Cardiac septum (tissue), 1 donor: ENCODE measurements around the gene MXI1. TPM values are rescaled to one million over a fixed set of nuclear protein-coding genes. Genes with fewer than 3 reads are reported as not detected.

Experiments used
- DNase-seq: peaks from one replicate; pipeline ENCODE4 v3.0.0-alpha.2; 2020; ENCODE audit warnings: low spot score
- intact Hi-C: fragments of 100-400 bp; cut with DNase I; formaldehyde crosslinking; loops from one replicate; pipeline ENCODE4 v1.14.0; 2022
- total RNA-seq: library from RNA; stranded (reverse); fragmentation: NEBNext Ultra II Directional; extraction: Animal tissue kit (Norgen Biotek cat#: 25700); gene quantifications from one replicate; pipeline ENCODE4 v1.2.1, GENCODE V29; 2021
- donor health status: DM: no; HTN: no; CAD: no.

MXI1 gene
- total RNA-seq, 1 donor from 2014 or later = 59.2 TPM

DNA sequence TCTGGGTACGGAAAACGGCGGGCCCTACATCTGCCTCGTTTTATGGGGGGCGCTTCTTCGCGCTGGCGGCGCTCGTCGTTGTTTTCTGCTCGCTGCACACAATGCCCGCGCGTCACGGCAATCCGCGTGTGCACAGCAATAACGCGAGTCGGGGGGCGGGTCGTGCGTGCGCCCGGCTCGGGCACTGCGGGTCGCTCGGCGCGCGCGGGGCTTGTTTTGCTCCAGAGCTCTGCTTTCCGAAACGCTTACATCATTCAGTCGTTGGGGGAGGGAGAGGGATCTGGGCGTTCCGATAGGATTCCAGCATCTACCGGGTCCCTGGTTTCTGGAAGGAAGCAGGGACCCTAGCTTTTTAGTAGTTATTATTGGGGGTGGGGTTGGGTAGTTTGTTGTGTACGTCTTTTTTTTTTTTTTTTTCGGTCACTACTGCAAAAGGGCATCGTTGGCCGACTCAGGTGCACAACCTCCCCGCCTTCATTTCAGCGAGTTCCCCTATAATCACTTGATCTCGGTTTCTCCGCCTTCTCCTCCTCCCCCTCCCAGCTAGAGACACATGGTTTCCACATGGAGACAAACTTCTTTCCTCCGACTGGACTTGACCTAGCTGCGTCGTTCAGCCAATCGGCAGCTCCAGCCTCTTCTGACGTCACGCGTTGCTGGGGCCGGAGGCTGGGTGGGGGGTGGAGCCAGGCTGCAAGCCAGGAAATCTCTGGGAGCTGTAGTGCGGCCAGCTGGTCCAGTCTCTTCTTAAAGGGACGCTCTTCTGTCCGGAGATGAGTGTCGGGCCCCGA lies 3.5 kb downstream of the MXI1 start:
- intact Hi-C loops = loop anchor here (1.0 to 5.0 kb wide), 2 partner anchors 15 to 296 kb away; no protein-coding TSS in a partner anchor
- DNase-seq = peak; percentile 99

DNA sequence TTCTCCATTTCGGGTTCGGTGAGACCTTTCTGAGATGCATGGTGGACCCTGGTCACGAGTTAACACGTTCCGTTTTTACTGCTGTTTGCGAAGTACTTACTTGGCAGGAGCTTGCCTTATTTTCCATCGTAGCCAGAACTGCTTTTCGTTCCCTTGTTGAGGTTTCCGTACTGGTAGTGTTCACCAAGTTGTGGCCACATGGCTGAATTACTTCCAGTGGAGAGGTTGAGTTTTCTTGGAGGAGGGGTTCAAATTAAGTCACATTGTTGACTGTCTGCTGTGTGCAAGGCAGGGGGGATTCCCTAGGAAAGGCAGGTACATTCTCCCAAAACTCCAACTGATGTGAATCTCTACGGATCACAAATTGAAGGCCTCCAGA lies 4.0 kb downstream of the MXI1 start:
- intact Hi-C loops = loop anchor here (5.0 kb wide), 1 partner anchor 296 kb away; no protein-coding TSS in a partner anchor
- no peak for DNase-seq

DNA sequence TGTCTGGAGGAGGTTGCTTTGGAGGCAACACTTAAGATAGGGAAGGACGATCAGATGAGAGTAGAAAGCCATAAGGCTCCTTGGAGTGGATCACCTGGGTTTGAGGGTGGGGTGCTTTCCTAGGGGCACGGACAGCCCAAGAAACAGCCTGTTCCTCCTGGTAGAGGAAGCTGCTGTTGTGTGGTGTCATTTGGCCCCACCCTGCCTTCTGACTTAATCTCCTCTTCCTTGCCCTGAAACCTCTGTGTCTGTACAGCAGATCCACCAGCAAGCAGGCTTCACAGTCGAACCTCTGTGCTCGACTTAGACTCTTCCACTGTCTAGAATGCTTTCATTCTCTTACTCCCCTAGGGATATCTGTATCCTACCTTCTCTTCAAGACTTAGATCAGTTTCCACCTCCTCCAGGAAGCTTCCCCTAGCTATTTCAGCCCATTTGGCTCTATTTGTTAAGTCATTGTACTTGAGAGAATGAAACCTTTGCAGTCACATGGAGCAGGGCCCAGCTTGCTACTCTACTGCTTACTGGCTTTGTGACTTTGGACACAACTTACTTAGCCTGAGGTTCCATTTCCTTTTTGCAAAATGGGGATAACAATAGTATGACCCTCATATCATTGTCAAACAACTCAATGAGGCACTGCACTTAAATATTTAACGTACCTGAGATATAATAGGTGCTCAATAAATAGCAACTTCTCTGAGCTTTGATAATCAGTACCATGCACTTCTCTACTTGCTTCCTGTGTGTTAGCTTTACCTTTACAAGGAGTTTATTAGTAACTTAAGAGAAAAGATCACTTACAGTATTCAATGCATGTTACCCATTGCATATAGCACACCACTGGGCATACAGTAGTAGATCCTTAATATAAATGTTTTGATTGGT lies 5.0 kb downstream of the MXI1 start:
- DNase-seq = no peak
- intact Hi-C loops = loop anchor here (5.0 kb wide), 1 partner anchor 295 kb away; no protein-coding TSS in a partner anchor

DNA sequence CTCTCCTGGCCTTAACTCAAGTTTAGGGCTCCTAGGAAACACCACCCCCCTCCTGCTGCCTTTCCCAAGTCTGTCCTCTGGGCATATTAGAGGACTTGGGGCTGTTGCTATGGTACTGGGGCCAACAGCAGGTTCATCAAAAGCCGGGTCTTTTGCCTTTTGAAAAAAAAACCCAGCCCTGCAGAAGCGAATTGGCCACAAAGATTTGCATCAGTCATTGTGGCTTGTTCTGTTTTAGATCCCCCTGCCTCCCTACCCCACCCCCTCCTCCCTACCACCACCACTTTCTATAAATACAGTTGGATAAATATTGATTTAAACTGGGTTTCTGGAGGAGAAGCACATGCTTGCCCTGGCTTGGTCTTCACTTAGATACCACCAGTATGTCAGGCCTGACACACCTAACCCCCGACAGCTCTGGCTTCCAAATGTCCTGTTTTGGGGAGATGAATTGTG lies 7.0 kb downstream of the MXI1 start:
- no peak for DNase-seq
- intact Hi-C loops = loop anchor here (5.0 kb wide), 1 partner anchor 293 kb away; no protein-coding TSS in a partner anchor

DNA sequence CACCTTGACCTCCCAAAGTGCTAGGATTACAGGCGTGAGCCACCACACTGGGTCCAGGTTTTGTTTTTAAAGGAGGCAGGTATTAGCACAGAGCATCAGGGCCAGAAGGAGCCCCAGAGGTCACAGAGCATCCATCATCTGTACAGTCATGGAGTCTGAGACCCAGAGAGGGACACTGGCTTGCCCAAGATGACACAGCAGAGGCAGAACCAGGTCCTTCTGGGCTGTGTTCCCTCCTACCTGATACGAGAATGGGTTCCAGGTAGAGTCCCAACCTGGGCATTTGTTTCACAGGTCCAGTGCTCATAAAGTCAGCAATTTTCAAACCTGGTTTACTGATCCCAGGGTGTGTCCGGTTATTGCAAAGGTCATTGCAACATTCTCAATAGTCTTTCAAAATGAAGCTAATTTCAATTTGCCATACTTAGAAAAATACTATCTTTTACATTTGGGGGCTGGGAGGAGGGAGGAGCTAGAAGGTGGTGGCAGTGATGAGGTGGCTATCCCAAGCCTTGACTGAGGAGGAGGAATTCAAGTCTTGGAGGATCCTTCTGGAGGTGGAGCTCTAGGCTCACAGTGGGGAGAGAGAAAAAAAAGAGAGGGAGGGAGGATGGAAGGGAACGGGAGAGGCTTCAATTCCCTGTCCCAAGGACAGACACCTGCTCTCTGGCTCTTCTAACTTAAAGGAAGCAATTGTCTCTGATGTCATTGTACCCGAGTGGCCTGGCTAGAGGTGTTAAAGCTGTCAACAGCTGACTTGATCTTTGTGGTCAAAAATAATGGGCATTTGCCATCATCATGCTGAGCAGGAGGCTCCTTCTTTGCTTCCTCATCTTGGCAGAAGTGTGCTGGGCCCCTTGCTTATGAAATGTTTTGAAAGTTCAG lies 8.1 kb downstream of the MXI1 start:
- intact Hi-C loops = no loop called here
- DNase-seq = no peak

DNA sequence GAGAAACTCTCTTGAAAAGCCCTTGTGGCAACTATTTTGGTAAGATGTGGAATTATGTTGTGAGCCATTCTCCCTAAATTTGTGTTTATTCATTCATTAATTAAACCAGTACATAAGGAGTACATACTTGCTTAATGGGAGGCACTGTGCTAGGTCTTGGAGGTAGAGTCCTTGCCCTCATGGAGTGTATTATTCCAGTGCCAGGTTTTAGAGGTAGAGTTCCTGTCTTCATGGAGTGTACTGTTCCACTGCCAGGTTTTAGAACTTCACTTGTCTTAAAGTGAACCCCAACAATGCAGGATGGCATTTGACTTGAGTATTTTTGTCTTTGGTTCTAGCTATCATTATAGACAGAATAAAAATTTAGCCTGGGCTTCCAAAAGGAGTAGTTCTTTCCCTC lies 8.8 kb downstream of the MXI1 start:
- intact Hi-C loops = no loop called here
- DNase-seq = no peak

DNA sequence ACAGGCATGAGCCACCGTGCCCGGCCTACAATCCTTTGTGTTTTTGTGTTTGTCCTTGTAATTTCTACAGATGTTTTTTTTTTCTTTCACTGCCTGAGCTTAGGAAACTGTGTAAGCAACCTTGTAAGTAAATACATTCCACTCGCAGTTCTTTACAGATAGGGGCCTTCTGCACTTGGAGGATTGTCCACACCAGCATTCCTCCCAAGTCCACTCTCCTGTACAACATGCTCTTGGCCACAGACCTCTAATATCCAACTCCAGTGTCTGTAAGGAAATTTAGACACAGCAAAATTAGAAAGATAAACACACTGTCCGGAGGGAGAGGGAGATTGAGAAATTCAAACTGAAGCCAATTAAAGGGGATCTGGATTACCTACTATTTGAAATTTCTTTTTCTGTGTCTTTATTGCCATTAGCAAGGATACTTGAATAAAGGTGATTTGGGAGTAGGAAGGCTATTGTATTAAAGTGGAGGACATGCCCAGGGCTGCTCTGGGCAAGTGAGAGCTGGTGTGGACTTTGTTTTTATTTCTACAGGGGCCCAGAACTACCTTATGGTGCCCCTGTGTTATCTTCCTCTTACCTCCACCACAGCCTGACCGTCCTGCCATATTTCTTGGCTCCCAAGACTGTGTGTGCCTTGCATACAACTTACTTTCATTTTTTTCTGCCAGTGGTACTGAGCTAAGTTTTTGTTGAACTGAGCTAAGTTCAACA lies 9.7 kb downstream of the MXI1 start:
- DNase-seq = no peak
- intact Hi-C loops = no loop called here

DNA sequence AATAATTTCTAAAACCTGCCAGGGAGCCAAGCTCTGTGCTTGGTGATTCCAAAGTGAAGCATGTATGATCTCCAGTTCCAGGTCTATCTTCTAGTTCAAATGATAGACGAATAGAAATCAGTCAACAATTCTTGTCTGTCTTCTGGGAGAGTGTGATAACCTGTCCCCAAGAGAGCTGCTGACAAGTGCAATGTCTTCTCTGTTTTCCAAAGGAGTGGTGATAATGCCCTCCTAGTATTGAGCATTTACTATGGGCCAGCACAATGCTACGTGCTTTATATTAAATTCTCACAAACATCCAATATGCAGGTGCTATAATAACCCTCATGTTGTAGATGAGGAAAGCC lies 10.2 kb downstream of the MXI1 start:
- intact Hi-C loops = no loop called here

DNA sequence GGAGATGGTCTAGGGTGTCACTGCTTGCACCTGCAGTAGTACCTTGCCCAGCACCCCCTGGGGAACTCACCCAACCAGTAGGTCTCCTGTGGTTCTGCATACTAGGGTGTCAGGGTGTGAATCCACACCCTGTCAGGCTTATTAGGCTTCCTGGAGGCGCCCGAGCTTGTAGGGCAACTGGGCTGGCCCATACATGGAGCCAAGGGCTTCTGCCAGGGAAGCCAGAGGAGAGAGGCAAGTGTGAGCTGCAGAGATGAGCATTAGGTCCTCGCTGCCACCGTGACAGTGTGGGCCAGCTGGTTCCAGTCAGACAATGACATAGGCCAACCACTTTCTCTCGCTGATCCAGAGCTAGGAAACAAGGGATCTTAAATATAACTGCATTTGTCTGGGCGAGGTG lies 11.2 kb downstream of the MXI1 start:
- intact Hi-C loops = no loop called here
- no peak for DNase-seq

More for the DNA sequence above, 10.2 kb downstream of the MXI1 start:
- no peak for DNase-seq

DNA sequence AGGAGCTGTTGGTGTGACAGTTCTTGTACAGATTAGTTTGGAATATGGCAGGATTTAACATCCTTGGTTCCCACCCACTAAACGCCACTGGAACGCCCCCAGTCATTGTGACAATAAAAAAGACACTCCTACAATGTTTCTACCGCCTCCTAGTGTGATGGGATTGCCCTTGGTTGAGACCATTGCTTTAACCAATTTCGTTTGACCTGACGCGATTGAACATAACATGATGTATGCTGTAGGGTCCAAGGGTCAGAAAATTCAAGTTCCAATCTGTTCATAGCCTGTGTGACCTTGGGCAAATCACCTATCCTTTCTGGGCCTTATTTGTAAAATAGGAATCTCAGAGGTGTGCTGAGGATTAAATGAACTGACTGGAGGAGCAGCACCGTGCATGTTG lies 12.5 kb downstream of the MXI1 start:
- intact Hi-C loops = loop anchor here (5.0 kb wide), 1 partner anchor 323 kb away; no protein-coding TSS in a partner anchor

DNA sequence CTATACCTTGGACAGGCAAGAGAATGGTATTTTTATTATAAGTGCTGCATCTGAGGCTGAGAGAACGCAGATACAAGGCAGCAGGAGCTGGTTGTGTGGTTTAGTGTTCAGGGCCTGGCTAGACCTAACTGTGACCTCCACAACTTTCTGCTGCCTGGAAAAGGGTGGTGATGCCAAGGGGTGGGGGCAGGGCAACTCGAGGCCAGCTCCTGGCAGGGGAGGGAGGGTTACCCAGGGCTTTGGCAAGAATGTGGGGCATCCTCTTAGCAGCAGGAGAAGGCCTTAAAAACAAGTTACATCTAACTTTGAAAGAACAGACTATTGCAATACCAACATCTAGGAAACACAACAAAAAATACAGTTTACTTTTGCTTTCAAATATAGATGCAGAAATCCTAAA lies 13.0 kb downstream of the MXI1 start:
- intact Hi-C loops = loop anchor here (5.0 kb wide), 1 partner anchor 323 kb away; no protein-coding TSS in a partner anchor
- no peak for DNase-seq

More for the DNA sequence above, 12.5 kb downstream of the MXI1 start:
- DNase-seq = no peak

DNA sequence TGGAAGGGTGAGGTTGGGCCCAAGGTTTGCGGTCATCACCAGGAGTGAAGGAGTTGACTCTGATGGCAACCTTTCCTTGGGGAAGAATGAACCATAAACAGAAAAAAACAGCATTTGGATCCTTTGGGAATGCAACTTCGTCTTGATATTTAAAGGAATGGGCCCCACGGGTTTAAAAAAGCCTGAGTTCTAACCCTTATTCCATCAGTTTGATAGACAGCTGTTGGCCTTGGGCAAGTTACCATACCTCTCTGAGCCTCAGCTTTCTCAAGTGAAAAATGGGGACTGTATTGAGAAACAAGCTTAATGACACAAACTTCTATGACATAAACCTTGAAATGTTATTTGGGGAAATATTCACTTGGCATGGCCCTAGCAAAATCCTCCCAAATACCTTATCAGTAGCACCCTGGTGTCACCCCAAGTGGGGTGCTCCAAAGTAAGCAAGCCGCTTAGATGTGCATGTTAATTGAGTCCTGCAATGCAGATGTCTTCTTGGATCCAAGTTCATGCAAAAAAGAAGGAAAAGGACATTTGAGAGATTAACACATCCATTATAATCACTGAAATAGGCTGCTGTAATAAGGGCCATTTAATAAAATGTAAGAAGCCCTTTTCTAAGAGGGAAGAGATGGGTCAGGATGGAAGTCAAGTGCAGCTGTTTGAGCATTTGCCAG lies 13.8 kb downstream of the MXI1 start:
- intact Hi-C loops = loop anchor here (5.0 kb wide), 1 partner anchor 324 kb away; no protein-coding TSS in a partner anchor
- DNase-seq = no peak

DNA sequence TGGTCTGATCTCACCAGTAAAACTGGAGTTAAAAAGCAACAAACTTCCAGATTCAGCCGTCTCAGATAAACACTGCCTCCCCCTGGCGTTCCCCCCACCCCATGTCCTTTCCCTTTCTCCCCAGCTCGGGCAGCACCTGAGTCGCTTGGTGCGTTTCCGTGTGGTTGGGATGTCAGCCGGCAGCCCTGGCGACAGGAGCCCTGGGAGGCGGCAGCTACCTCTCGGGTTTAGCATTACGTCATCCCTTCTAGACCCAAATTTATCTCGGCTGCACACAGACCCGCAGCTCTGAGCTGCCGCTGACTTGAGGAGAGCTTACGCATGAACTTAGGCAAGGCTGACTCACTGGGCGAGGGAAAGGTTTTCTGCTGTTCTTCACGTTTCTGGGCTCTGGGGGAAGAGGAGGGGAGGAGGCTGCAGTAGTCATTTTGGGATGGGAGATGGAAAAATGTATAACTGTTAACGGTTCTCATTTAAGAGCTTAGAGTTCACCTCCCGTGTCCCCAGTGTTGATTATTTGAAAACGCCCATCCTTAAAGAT lies 14.4 kb downstream of the MXI1 start:
- intact Hi-C loops = loop anchor here (5.0 kb wide), 1 partner anchor 324 kb away; no protein-coding TSS in a partner anchor

DNA sequence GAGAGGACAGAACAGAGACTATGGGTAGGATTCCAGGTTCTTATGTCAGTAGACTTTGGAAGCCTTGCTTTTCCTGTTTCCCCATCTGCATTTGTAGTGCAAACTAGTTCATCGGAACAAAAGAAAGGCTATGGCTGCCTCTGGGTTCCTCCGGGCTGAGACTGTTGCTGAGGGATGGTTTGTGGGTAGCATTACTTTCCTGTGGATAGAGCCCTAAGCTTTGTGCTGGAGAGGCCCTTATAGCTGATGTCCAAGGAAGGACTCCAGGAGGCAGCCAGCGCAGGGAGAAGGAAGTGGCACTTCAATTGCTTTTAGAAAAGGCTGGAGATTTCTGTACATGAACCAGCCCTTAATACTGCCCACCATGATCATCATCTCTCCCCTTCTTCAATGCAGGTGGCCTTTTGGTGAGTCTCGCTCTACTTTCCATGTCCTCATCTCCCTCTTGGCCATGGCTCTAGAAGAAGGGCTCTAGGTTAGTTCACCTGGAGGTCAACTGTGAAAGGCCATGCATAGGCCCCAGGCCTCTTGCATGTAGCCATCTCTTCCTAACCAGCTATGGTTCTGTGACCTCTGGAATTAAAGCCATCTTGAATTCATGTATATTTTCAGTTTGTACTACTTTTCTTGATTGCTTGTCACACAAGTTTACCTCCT lies 15.4 kb downstream of the MXI1 start:
- intact Hi-C loops = loop anchor here (5.0 kb wide), 1 partner anchor 325 kb away; no protein-coding TSS in a partner anchor
- DNase-seq = no peak

More for the DNA sequence above, 14.4 kb downstream of the MXI1 start:
- DNase-seq = peak; percentile 89

DNA sequence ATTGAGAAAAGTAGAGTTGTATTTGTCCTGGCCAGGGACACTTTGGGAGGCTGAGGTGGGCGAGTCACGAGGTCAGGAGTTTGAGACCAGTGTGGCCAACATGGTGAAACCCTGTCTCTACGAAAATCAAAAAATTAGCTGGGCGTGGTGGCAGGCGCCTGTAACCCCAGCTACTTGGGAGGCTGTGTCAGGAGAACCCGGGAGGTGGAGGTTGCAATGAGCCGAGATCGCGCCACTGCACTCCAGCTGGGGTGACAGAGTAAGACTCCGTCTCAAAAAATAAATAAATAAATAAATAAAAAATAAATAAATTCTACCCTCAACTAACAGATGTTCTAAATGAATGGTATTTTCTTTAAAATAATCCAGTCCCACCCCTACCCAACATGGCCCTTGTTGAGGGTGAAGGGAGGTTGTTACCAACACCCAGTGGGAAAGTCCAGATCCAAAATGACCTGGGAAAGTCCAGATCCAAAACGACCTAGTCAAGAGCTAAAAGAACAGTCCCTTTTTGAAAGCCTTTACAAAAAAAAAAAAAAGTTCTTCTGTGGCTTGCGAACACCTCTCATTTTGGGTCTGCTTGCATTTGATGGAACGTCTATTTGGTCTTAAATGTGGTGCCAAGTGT lies 16.0 kb downstream of the MXI1 start:
- no peak for DNase-seq
- intact Hi-C loops = loop anchor here (5.0 kb wide), 1 partner anchor 326 kb away; no protein-coding TSS in a partner anchor

DNA sequence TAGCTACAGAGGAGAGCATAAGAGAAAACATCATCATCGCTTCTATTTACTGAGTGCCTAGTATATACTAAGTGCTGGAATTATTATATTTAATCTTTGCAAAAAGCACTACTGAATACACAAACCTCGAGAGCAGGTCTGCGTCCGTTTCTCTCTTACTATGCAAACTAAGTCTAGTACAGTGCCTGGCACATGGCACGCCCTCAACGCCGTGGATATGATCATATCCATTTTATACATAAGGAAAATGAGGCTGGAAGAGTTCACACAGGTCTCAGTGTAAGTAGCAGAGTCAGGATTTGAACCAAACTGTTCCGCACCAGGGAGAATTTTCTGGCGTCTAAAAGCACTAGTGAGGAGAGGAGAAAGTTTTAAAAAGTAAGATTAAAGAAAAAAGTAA lies 17.6 kb downstream of the MXI1 start:
- intact Hi-C loops = loop anchor here (2.0 to 5.0 kb wide), 2 partner anchors 86 to 328 kb away; no protein-coding TSS in a partner anchor
- DNase-seq = no peak

DNA sequence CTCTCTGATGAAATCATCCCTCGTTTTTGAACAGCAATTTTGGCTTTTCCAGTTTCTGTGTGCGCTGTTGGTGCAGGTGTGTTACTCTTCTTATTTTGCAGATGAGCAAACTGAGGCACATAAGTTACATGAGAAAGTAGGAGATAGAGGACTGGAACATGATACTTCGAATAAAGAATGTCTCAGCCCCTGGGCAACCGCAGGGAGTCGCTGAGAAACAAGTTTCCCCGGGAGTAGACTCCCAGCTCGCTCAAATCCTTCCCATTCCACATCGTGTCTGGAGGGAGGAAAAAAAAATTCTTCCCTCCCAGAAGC lies 18.0 kb downstream of the MXI1 start:
- intact Hi-C loops = loop anchor here (2.0 kb wide), 1 partner anchor 87 kb away; no protein-coding TSS in a partner anchor

More for the DNA sequence above, 18.0 kb downstream of the MXI1 start:
- no peak for DNase-seq
